Hypothalamus (tissue), 51 donors: ENCODE results near the gene EXOC2.
"Not testable (repeated sequence)": the region's sequence is repeated elsewhere in the genome, so short reads cannot be mapped to it uniquely, and the experiment has no call there.

Experiments
- DNase-seq, 51 donors: peaks; one replicate each; lab custom pipeline; 2025; lab: John Stamatoyannopoulos, UW

EXOC2 gene

GRCh38 chr6:683742-684440 lies 9.0 kb downstream of the EXOC2 start:
- peak in 9 of 51 donors; percentile 2 to 31 (median 8) for DNase-seq

- no peak for DNase-seq
Measured at GRCh38 chr6:680666-681340, 12.1 kb downstream of the EXOC2 start.

GRCh38 chr6:680251-680650 lies 12.7 kb downstream of the EXOC2 start:
- no peak for DNase-seq

GRCh38 chr6:679282-679681 lies 13.7 kb downstream of the EXOC2 start:
- no peak for DNase-seq

GRCh38 chr6:678520-678919 lies 14.4 kb downstream of the EXOC2 start:
- no peak for DNase-seq

GRCh38 chr6:677919-678318 lies 15.0 kb downstream of the EXOC2 start:
- DNase-seq = no peak

GRCh38 chr6:674956-675355 lies 18.0 kb downstream of the EXOC2 start:
- no peak for DNase-seq

- no peak for DNase-seq
Measured at GRCh38 chr6:674406-674805, 18.5 kb downstream of the EXOC2 start.

- no peak for DNase-seq
Measured at GRCh38 chr6:667253-667927, 25.5 kb downstream of the EXOC2 start.

- DNase-seq = no peak
Measured at GRCh38 chr6:665403-666267, 27.3 kb downstream of the EXOC2 start.

- not testable (repeated sequence) for DNase-seq
Measured at GRCh38 chr6:663788-664187, 29.2 kb downstream of the EXOC2 start.

GRCh38 chr6:659716-660581 lies 33.0 kb downstream of the EXOC2 start:
- DNase-seq = no peak

- DNase-seq = no peak
Measured at GRCh38 chr6:658244-658643, 34.7 kb downstream of the EXOC2 start.

- no peak for DNase-seq
Measured at GRCh38 chr6:657743-658142, 35.2 kb downstream of the EXOC2 start.

GRCh38 chr6:656460-657252 lies 36.3 kb downstream of the EXOC2 start, which contains the start of gene HUS1B:
HUS1B (minus strand) TSS chr6:657100; CDS start chr6:656944, 156 bp downstream.
- DNase-seq = no peak

GRCh38 chr6:654136-654535 lies 38.8 kb downstream of the EXOC2 start:
- DNase-seq = no peak

- no peak for DNase-seq
Measured at GRCh38 chr6:652865-653264, 40.1 kb downstream of the EXOC2 start.

- no peak for DNase-seq
Measured at GRCh38 chr6:650098-650497, 42.8 kb downstream of the EXOC2 start.

- no peak for DNase-seq
Measured at GRCh38 chr6:642805-643204, 50.1 kb downstream of the EXOC2 start.
